K562 treated with DMSO at 1 percent for 48 hours (cell line): ENCODE data around the gene EFNA4. TPM values are rescaled to one million over a fixed set of nuclear protein-coding genes. Genes with fewer than 3 reads are reported as not detected.

Experiments
- total RNA-seq: library from RNA; unstranded; fragments of 300-600 nt; gene quantifications from 2 replicates; pipeline ENCODE4 v1.2.3, GENCODE V29; 2022; ENCODE audit warnings: low replicate concordance; ENCODE audit errors: extremely low read depth

Gene EFNA4, protein sequence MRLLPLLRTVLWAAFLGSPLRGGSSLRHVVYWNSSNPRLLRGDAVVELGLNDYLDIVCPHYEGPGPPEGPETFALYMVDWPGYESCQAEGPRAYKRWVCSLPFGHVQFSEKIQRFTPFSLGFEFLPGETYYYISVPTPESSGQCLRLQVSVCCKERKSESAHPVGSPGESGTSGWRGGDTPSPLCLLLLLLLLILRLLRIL
- not detected in 2 replicates for total RNA-seq

DNA sequence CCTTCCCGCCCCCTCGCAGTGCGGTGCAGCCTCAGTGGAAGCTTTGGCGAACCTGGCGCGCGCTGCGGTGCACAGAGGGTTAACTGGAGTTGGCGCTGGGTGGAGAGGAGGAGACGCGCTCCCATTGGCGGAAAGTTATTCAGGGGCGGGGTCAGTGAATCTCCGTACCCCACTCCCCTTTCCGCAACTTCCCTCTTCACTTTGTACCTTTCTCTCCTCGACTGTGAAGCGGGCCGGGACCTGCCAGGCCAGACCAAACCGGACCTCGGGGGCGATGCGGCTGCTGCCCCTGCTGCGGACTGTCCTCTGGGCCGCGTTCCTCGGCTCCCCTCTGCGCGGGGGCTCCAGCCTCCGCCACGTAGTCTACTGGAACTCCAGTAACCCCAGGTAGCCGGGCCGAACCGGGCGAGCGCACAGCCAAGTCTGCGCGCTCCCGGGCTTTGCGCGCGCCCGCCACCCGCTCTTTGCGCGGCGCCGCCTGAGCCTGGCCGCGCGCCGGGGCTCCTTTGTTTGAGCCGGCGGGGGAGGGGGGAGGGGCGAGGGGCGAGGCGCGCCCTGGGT, at the start of gene EFNA4:
Gene EFNA4, plus strand, starts transcription at position 191 of the 561 bp plus-strand sequence. Its CDS starts 84 bp downstream, at position 275.

DNA sequence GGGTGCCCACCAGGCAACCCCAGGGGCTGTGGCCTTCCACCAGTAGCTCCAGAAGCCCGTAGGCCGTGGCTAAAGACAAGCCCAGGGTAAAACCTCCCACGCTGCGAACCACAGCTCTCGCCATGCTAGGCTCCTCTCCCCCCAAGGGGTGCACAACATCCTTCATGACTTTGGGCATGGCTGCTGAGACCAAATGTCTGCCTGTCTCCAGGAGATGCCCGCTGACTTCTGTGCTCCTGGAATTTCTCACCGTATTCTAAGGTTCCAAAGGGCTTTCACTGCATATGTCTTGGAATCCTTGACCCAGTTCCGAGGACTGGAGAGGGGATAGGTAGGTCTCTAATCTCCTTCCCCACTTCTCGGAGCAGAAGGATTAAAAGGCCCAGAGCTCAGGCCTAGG, 30.0 kb upstream of the EFNA4 start, which contains the start of the genes DCST1 and DCST2:
Gene DCST1, plus strand, starts transcription at position 301 of the 400 bp plus-strand sequence. CDS start 213 bp downstream, outside the sequence.
Gene DCST2, minus strand, starts transcription at position 258 of the 400 bp plus-strand sequence. Its CDS starts 80 bp downstream, at position 178.

DNA sequence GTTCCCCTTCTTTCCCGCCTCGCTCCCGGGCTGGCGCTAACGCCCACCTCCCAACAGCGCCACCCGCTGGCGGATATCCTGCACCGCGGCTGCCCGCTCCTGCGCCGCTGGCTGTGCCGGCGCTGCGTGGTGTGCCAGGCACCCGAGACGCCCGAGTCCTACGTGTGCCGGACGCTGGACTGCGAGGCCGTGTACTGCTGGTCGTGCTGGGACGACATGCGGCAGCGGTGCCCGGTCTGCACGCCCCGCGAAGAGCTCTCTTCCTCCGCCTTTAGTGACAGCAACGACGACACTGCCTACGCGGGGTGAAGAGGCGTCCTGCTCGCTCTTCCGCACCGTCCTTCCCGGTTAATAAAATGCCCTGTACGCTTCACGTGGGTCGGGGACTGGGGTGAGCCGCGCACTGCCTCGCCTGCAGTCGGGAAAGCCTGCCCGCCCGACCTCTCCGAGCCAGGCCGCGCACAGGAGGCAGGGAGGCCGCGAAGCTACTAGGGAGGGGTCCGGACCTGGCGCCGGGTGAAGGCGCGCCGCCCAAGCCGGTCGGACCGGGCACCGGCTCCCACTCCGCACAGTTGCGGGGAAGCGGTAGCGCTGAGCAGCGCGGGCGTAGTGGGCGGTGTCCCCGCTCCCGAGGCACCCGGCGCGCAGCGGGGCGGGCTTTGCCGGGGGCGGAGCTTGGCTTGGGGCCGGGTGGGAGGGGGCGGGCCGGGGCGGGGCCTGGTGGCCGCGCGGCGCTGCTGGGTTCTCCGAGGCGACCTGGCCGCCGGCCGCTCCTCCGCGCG, 12.8 kb upstream of the EFNA4 start, which contains the start of gene ADAM15:
Gene ADAM15, plus strand, starts transcription at position 757 of the 782 bp plus-strand sequence. CDS start 71 bp downstream, outside the sequence.

DNA sequence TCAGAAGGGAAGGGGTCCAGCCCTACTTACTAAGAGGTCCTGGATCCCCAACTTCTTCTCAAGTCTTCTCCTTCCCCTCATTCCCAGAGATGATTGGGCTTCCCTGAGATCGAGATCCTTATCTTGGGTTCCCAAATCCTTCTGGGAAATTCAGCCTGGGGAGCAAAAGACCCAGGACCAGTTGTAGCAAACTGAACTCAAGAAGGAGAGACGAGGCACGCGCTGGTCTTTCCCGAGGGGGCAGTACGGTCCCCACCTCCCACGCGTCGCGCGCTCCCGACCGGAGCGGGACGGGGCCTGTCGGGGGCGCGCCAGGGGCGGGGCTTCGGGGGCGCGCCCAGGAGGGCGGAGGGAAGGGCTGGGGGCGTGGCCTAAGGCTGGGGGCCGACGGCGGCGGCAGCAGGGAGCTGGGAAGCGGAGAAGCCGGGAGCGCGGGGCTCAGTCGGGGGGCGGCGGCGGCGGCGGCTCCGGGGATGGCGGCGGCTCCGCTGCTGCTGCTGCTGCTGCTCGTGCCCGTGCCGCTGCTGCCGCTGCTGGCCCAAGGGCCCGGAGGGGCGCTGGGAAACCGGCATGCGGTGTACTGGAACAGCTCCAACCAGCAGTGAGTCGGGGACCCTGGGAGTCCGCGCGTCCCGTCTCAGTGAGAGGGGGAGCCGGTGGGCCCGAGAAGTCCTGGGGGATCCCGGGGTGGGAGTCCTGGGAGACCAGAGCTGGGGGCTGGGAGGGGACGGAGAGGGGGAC, 15.1 kb downstream of the EFNA4 start, which contains the start of gene EFNA3:
Gene EFNA3, plus strand, starts transcription at position 369 of the 741 bp plus-strand sequence. Its CDS starts 105 bp downstream, at position 474.

Other genes with a start within 250 kb of the EFNA4 start
- gene KCNN3, start 193.5 kb upstream of the EFNA4 start, total RNA-seq, result not detected in 2 replicates
- gene PMVK, start 127.0 kb upstream of the EFNA4 start, total RNA-seq, result not detected in 2 replicates
- not detected in 2 replicates for gene PBXIP1, start 107.6 kb upstream of the EFNA4 start, total RNA-seq
- not detected in 2 replicates for gene PYGO2, start 102.0 kb upstream of the EFNA4 start, total RNA-seq
- gene SHC1, start 93.0 kb upstream of the EFNA4 start, total RNA-seq, result not detected in 2 replicates
- not detected in 2 replicates for gene CKS1B, start 89.1 kb upstream of the EFNA4 start, total RNA-seq
- gene FLAD1, start 80.4 kb upstream of the EFNA4 start, total RNA-seq, result not detected in 2 replicates
- gene LENEP, start 70.2 kb upstream of the EFNA4 start, total RNA-seq, result not detected in 2 replicates
- gene ZBTB7B, start 60.9 kb upstream of the EFNA4 start, total RNA-seq, result not detected in 2 replicates
- gene DCST2, start 30.0 kb upstream of the EFNA4 start, total RNA-seq, result not detected in 2 replicates
- gene DCST1, start 29.9 kb upstream of the EFNA4 start, total RNA-seq, result not detected in 2 replicates
- gene ADAM15, start 12.4 kb upstream of the EFNA4 start, total RNA-seq, result not detected in 2 replicates
- gene EFNA3, start 15.1 kb downstream of the EFNA4 start, total RNA-seq, result not detected in 2 replicates
- gene EFNA1, start 64.1 kb downstream of the EFNA4 start, total RNA-seq, result not detected in 2 replicates
- not detected in 2 replicates for gene SLC50A1, start 72.1 kb downstream of the EFNA4 start, total RNA-seq
- gene DPM3, start 76.8 kb downstream of the EFNA4 start, total RNA-seq, result not detected in 2 replicates
- gene KRTCAP2, start 109.6 kb downstream of the EFNA4 start, total RNA-seq, result not detected in 2 replicates
- not detected in 2 replicates for gene TRIM46, start 110.1 kb downstream of the EFNA4 start, total RNA-seq
- gene THBS3, start 144.2 kb downstream of the EFNA4 start, total RNA-seq, result not detected in 2 replicates
- gene MTX1, start 145.0 kb downstream of the EFNA4 start, total RNA-seq, result not detected in 2 replicates
- gene ENTREP3, start 191.7 kb downstream of the EFNA4 start, total RNA-seq, result not detected in 2 replicates
- gene SCAMP3, start 198.6 kb downstream of the EFNA4 start, total RNA-seq, result not detected in 2 replicates
- not detected in 2 replicates for gene CLK2, start 209.8 kb downstream of the EFNA4 start, total RNA-seq
- gene HCN3, start 213.7 kb downstream of the EFNA4 start, total RNA-seq, result not detected in 2 replicates
- not detected in 2 replicates for gene PKLR, start 237.7 kb downstream of the EFNA4 start, total RNA-seq
- not detected in 2 replicates for gene FDPS, start 245.1 kb downstream of the EFNA4 start, total RNA-seq